Mucosa of rectum (tissue), 2 donors: ENCODE data around the gene MARVELD3.
"Not testable (repeated sequence)": the region's sequence is repeated elsewhere in the genome, so short reads cannot be mapped to it uniquely, and the experiment has no call there.

Source experiments
- H3K27ac ChIP-seq, 2 donors: one replicate each; pipeline ENCODE4 v1.7.0; 2013; ENCODE audit warnings: inconsistent platforms in 2 of 2, low read depth in 2 of 2, low read length in 2 of 2
- H3K27me3 ChIP-seq, 2 donors: one replicate each; pipeline ENCODE4 v1.7.0; 2013; ENCODE audit warnings: low read length in 2 of 2; ENCODE audit not compliant: control insufficient read depth in 2 of 2, insufficient read depth in 2 of 2
- H3K36me3 ChIP-seq, 2 donors: one replicate each; pipeline ENCODE4 v1.7.0; 2013; ENCODE audit warnings: low read length in 2 of 2; ENCODE audit not compliant: control insufficient read depth in 2 of 2, insufficient read depth in 2 of 2
- H3K4me1 ChIP-seq, 2 donors: one replicate each; pipeline ENCODE4 v1.7.0; 2013; ENCODE audit warnings: low read length in 2 of 2, mild to moderate bottlenecking in 1 of 2; ENCODE audit not compliant: control insufficient read depth in 2 of 2, insufficient read depth in 2 of 2
- H3K4me3 ChIP-seq, 2 donors: one replicate each; pipeline ENCODE4 v1.7.0; 2013; ENCODE audit warnings: low read length in 2 of 2
- H3K9ac ChIP-seq, 2 donors: one replicate each; pipeline ENCODE4 v1.7.0; 2013; ENCODE audit warnings: low read length in 2 of 2, low read depth in 1 of 2, mild to moderate bottlenecking in 1 of 2
- H3K9me3 ChIP-seq, 2 donors: one replicate each; pipeline ENCODE4 v1.7.0; 2013; ENCODE audit warnings: low read length in 2 of 2; ENCODE audit not compliant: control insufficient read depth in 2 of 2
- donor health status: healthy.
- donor health status: Normal muscosa, but diverticular disease.

MARVELD3 gene, protein sequence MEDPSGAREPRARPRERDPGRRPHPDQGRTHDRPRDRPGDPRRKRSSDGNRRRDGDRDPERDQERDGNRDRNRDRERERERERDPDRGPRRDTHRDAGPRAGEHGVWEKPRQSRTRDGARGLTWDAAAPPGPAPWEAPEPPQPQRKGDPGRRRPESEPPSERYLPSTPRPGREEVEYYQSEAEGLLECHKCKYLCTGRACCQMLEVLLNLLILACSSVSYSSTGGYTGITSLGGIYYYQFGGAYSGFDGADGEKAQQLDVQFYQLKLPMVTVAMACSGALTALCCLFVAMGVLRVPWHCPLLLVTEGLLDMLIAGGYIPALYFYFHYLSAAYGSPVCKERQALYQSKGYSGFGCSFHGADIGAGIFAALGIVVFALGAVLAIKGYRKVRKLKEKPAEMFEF

GRCh38 chr16:71626018-71626857 is at the start of gene MARVELD3:
TSS of gene MARVELD3 (plus strand) at chr16:71626184. CDS start at chr16:71626230, 46 bp downstream.
- Histone ChIP-seq H3K4me3 (peak within 1 kb of the TSS; percentile 79), H3K4me1 (peaks cover 0 to 15% of the 10 kb centered on the region in 2 donors), H3K9me3 (no peaks in the 10 kb centered on the region), H3K27me3 (no peaks in the 10 kb centered on the region), H3K9ac (peak within 1 kb of the TSS; percentile 88 to 89), H3K36me3 (peaks cover 13% of the 10 kb centered on the region in 2 donors), H3K27ac (peak within 1 kb of the TSS; percentile 86 to 87)

- Histone ChIP-seq H3K27me3 (peaks cover 3% of the 10 kb centered on the region in 2 donors), H3K9me3 (no peaks in the 10 kb centered on the region), H3K36me3 (no peaks in the 10 kb centered on the region), H3K9ac (no peak within 1 kb of the TSS), H3K4me3 (no peak within 1 kb of the TSS), H3K27ac (no peak within 1 kb of the TSS), H3K4me1 (no peaks in the 10 kb centered on the region)
Observed at GRCh38 chr16:71576971-71577370, 49.0 kb upstream of the MARVELD3 start, which contains the start of gene TAT. TSS of gene TAT (minus strand) at chr16:71577092. CDS start at chr16:71576415, 677 bp downstream.

GRCh38 chr16:71582553-71582848 is 43.5 kb upstream of the MARVELD3 start:
- not testable (repeated sequence) for H3K9ac ChIP-seq, H3K4me1 ChIP-seq, H3K27me3 ChIP-seq, H3K36me3 ChIP-seq, H3K4me3 ChIP-seq, H3K9me3 ChIP-seq, H3K27ac ChIP-seq

DNA sequence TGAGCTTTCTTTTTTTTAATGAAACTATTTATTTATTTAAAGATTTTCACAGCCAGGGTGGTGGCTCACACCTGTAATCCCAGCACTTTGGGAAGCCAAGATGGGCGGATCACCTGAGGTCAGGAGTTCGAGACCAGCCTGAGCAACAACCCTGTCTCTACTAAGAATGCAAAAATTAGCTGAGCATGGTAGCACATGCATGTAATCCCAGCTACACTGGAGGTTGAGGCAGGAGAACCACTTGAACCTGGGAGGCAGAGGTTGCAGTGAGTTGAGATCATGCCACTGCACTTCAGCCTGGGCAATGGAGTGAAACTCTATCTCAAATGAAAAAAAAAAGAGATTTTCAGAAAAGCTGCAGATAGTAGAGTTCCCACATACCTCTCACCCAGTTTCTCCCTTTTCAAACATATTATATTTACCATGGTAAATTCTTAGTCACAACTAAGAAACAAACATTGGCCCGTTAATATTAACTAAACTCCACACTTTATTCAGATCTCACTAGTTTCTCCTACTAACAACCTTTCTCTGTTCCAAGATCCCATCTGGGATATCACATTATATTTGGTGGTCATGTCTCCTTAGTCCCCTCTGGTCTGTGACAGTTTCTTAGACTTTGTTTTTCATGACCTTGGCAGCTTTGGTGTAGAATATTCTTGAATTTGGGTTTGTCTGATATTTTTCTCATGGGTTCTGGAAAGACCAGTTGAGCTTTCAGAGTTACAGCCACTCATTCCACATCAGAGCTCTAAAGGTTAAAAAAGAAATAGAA is 41.3 kb upstream of the MARVELD3 start:
- no peak overlapping the region for H3K4me3 ChIP-seq
- H3K9ac ChIP-seq: no peak overlapping the region
- no peaks in the 10 kb centered on the region for H3K27me3 ChIP-seq
- H3K36me3 ChIP-seq: no peaks in the 10 kb centered on the region
- no peaks in the 10 kb centered on the region for H3K9me3 ChIP-seq
- H3K27ac ChIP-seq: no peak overlapping the region
- no peaks in the 10 kb centered on the region for H3K4me1 ChIP-seq

DNA sequence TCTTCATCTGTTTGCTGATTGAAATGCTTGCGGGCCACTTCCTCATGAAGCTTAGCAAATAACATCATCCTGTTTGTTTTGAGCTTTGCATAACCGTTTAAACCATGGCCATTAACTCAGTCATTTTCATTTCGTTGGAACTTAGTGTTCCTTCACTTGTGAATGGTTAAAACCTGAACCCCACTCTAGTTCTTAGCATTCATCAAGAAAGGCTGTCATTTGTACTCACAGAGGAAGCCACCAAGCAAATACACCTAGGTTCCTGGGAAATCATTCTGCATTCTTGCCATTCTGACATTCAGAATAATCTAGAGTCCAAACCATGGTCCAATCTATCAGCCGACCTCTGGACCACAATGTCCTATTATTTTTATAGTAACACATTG is 40.7 kb upstream of the MARVELD3 start:
- H3K9me3 ChIP-seq: no peaks in the 10 kb centered on the region
- H3K4me1 ChIP-seq: no peaks in the 10 kb centered on the region
- H3K4me3 ChIP-seq: no peak overlapping the region
- H3K9ac ChIP-seq: no peak overlapping the region
- H3K27me3 ChIP-seq: no peaks in the 10 kb centered on the region
- no peak overlapping the region for H3K27ac ChIP-seq
- no peaks in the 10 kb centered on the region for H3K36me3 ChIP-seq

DNA sequence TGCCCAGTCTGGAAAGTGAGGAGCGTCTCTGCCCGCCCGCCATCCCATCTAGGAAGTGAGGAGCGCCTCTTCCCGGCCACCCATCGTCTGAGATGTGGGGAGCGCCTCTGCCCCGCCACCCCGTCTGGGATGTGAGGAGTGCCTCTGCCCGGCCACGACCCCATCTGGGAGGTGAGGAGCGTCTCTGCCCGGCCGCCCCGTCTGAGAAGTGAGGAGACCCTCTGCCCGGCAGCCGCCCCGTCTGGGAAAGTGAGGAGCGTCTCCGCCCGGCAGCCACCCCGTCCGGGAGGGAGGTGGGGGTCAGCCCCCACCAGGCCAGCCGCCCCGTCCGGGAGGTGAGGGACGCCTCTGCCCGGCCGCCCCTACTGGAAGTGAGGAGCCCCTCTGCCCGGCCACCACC is 36.6 kb upstream of the MARVELD3 start:
- not testable (repeated sequence) for H3K9ac ChIP-seq, H3K27ac ChIP-seq, H3K4me3 ChIP-seq, H3K4me1 ChIP-seq, H3K9me3 ChIP-seq, H3K27me3 ChIP-seq, H3K36me3 ChIP-seq

GRCh38 chr16:71590071-71590470 is 35.9 kb upstream of the MARVELD3 start:
- H3K4me1 ChIP-seq, H3K27ac ChIP-seq, H3K36me3 ChIP-seq, H3K27me3 ChIP-seq, H3K9ac ChIP-seq, H3K4me3 ChIP-seq, H3K9me3 ChIP-seq: not testable (repeated sequence)

DNA sequence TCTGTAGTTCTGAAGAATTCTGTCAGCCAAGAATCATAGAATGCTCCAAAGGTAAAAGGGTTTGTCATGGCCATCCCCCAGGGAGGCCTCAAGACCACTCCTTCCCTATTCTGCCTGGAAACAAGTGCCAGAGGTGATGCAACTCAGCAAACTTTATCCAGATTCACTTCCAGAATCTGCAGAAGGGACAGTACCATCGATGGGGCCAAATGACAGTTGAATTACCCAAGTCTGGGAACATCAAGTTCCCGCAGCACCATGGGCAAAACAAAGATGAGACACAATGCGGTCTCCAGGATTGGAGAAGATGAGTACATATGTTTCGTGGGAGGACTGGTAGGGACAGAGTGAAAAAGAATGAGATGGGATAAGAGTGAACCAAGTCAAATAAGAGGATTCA is 35.4 kb upstream of the MARVELD3 start:
- H3K36me3 ChIP-seq: no peaks in the 10 kb centered on the region
- H3K4me3 ChIP-seq: no peak overlapping the region
- no peaks in the 10 kb centered on the region for H3K27me3 ChIP-seq
- H3K27ac ChIP-seq: no peak overlapping the region
- H3K9me3 ChIP-seq: no peaks in the 10 kb centered on the region
- no peaks in the 10 kb centered on the region for H3K4me1 ChIP-seq
- no peak overlapping the region for H3K9ac ChIP-seq

DNA sequence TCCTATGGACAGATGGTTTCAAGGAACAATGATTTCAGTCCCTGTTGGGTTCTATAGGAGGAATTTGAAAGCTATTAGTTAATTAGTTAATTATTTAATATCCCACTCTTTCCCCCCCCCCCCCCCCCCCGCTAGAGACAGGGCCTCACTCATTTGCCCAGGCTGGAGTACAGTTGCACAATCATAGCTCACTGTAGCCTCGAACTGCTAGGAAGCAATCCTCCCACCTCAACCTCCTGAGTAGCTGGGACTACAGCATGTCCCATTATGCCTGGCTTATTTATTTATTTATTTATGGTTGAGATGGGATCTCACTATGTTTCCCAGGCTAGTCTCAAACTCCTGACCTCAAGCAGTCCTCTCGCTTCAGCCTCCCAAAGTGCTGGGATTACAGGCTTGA is 34.1 kb upstream of the MARVELD3 start:
- Histone ChIP-seq H3K27ac (no peak overlapping the region), H3K36me3 (no peaks in the 10 kb centered on the region), H3K9me3 (no peaks in the 10 kb centered on the region)

More for the DNA sequence above, 34.1 kb upstream of the MARVELD3 start:
- Histone ChIP-seq H3K4me1 (no peaks in the 10 kb centered on the region), H3K27me3 (no peaks in the 10 kb centered on the region), H3K9ac (no peak overlapping the region), H3K4me3 (no peak overlapping the region)
